ENCODE results near the gene PNKD.

The PNKD gene

GRCh38 chr2:218264773-218265561 is 5.4 kb upstream of the PNKD start:
- Histone ChIP-seq H3K27me3 (ENCODE audit: insufficient read depth, poor library complexity, severe bottlenecking) (no peaks in the 10 kb centered on the region), H3K27ac (replicated peaks) (no peak overlapping the region), H3K4me3 (replicated peaks; ENCODE audit: insufficient read depth, low read length) (no peak overlapping the region)
- DNase-seq (ENCODE audit: low read depth in 1 of 2, low spot score in 1 of 2) = no peak
- TF ChIP-seq GABPA (IDR thresholded peaks at IDR 0.05; ENCODE audit: low read depth) (no peak), POLR2AphosphoS5 (IDR thresholded peaks at IDR 0.05; ENCODE audit: low read depth) (no peak)

- TF ChIP-seq POLR2AphosphoS5 (IDR thresholded peaks at IDR 0.05; ENCODE audit: low read depth) (no peak), REST (IDR thresholded peaks at IDR 0.05; ENCODE audit: insufficient replicate concordance, low read depth) (no peak)
- TF ChIP-seq, protein P1, sequence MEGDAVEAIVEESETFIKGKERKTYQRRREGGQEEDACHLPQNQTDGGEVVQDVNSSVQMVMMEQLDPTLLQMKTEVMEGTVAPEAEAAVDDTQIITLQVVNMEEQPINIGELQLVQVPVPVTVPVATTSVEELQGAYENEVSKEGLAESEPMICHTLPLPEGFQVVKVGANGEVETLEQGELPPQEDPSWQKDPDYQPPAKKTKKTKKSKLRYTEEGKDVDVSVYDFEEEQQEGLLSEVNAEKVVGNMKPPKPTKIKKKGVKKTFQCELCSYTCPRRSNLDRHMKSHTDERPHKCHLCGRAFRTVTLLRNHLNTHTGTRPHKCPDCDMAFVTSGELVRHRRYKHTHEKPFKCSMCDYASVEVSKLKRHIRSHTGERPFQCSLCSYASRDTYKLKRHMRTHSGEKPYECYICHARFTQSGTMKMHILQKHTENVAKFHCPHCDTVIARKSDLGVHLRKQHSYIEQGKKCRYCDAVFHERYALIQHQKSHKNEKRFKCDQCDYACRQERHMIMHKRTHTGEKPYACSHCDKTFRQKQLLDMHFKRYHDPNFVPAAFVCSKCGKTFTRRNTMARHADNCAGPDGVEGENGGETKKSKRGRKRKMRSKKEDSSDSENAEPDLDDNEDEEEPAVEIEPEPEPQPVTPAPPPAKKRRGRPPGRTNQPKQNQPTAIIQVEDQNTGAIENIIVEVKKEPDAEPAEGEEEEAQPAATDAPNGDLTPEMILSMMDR (IDR thresholded peaks at IDR 0.05; ENCODE audit: insufficient read depth, low read length) = no peak
- Histone ChIP-seq H3K4me3 (replicated peaks; ENCODE audit: insufficient read depth, low read length) (no peak overlapping the region), H3K27me3 (ENCODE audit: insufficient read depth, poor library complexity, severe bottlenecking) (no peaks in the 10 kb centered on the region), H3K27ac (replicated peaks) (no peak overlapping the region)
- no peak for DNase-seq (ENCODE audit: low read depth in 1 of 2, low spot score in 1 of 2)
Measured at GRCh38 chr2:218265626-218266025, 4.7 kb upstream of the PNKD start.

DNA sequence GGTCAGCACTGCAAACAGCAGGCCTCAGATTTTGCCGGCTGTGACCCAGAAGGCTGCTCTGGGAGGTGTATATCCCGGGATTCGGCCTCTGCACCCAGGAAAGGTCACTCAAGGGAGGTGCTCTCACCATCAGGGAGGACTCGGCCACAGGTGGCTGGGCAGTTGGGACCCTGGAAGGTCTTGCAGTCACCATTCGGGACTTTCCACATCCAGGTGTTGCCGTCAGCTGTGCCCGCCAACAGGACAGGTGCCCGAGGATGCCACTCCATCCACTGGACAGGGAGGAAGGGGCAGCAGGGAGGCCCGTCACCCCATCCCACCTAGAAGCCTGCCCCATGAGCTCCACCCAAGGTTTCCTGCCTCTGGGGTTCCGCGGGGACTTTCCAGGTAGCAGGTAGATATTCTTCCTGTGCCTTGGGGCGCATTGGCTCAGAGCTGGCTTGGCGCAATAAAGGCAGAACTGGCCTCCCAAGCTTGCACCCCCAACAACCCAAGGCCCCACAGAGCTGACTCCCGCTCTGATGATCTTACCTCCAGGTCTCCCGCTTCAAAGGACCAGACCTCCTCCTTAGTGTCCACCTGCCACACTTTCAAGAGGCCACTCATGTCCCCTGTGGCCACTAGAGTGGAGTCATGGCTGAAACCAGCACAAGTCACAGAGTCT is 3.9 kb upstream of the PNKD start:
- TF ChIP-seq REST (IDR thresholded peaks at IDR 0.05; ENCODE audit: insufficient replicate concordance, low read depth) (no peak), POLR2AphosphoS5 (IDR thresholded peaks at IDR 0.05; ENCODE audit: low read depth) (no peak), GABPA (IDR thresholded peaks at IDR 0.05; ENCODE audit: low read depth) (no peak), SPI1 (IDR thresholded peaks at IDR 0.05; ENCODE audit: borderline replicate concordance, low read depth) (no peak)
- TF ChIP-seq, protein P1 (IDR thresholded peaks at IDR 0.05; ENCODE audit: insufficient read depth, low read length) = no peak
- H3K27ac ChIP-seq (replicated peaks) = no peak overlapping the region
- no peaks in the 10 kb centered on the region for H3K27me3 ChIP-seq (ENCODE audit: insufficient read depth, poor library complexity, severe bottlenecking)
- DNase-seq (ENCODE audit: low read depth in 1 of 2, low spot score in 1 of 2) = no peak
- H3K4me3 ChIP-seq (replicated peaks; ENCODE audit: insufficient read depth, low read length) = no peak overlapping the region

DNA sequence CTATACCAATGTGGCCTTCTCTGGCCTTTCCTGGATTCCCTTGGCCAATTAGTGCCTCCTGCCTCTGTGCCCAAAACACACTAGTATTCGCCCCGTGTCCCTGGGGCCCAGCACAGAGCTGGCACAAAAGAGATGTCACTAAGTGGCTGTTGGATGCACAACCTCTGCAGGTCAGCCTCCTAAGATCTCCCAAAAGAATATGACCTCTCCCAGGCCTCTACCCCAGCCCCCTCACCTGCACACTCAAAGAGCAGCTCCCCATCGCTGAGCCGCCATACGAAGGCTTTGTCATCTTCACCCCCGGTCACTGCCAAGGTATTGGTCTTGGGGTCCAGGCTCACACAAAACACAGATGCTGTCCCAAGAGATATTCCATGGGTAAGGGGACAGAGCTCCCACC is 3.1 kb upstream of the PNKD start:
- TF ChIP-seq, protein P1 (IDR thresholded peaks at IDR 0.05; ENCODE audit: insufficient read depth, low read length) = no peak
- TF ChIP-seq POLR2AphosphoS5 (IDR thresholded peaks at IDR 0.05; ENCODE audit: low read depth) = no peak
- TF ChIP-seq SPI1 (IDR thresholded peaks at IDR 0.05; ENCODE audit: borderline replicate concordance, low read depth) = no peak
- no peak for TF ChIP-seq REST (IDR thresholded peaks at IDR 0.05; ENCODE audit: insufficient replicate concordance, low read depth)
- no peak for TF ChIP-seq GABPA (IDR thresholded peaks at IDR 0.05; ENCODE audit: low read depth)
- no peaks in the 10 kb centered on the region for H3K27me3 ChIP-seq (ENCODE audit: insufficient read depth, poor library complexity, severe bottlenecking)

More for the DNA sequence above, 3.1 kb upstream of the PNKD start:
- Histone ChIP-seq H3K4me3 (replicated peaks; ENCODE audit: insufficient read depth, low read length) (no peak overlapping the region), H3K27ac (replicated peaks) (no peak overlapping the region)
- no peak for DNase-seq (ENCODE audit: low read depth in 1 of 2, low spot score in 1 of 2)
